Measurements from ENCODE around the gene YJEFN3. TPM values are rescaled to one million over a fixed set of nuclear protein-coding genes. Genes with fewer than 3 reads are reported as not detected.

Gene YJEFN3
- total and polyA plus RNA-seq, 10 of the 15 experiments (the other 5 are each of a cell fraction or from before 2014, with no cell fraction given) = 0.05 to 6.9 (median 3.5) TPM

GRCh38 chr19:19543640-19544039 lies 14.9 kb downstream of the YJEFN3 start (continued):
- TF ChIP-seq RELA (IDR thresholded peaks at IDR 0.05; ENCODE audit: borderline replicate concordance, partially characterized antibody) = no peak
- no peak for TF ChIP-seq HCFC1 (IDR thresholded peaks at IDR 0.05; ENCODE audit: low read length)
- TF ChIP-seq MEF2B (IDR thresholded peaks at IDR 0.05; ENCODE audit: partially characterized antibody, poor library complexity, severe bottlenecking) = no peak
- no peak for TF ChIP-seq STAT3 (IDR thresholded peaks at IDR 0.05; ENCODE audit: low read depth, low read length)

DNA sequence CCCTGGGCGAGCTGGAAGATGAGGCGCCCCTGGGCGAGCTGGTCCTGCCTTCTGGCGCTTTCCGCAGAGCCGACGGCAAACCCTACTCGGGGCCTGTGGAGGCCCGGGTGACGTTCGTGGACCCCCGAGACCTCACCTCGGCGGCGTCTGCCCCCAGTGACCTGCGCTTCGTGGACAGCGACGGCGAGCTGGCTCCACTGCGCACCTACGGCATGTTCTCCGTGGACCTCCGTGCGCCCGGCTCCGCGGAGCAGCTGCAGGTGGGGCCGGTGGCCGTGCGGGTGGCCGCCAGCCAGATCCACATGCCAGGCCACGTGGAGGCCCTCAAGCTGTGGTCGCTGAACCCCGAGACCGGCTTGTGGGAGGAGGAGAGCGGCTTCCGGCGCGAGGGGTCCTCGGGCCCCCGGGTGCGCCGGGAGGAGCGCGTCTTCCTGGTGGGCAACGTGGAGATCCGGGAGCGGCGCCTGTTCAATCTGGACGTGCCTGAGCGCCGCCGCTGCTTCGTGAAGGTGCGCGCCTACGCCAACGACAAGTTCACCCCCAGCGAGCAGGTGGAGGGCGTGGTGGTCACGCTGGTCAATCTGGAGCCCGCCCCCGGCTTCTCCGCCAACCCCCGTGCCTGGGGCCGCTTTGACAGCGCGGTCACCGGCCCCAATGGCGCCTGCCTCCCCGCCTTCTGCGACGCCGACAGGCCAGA lies 15.7 kb downstream of the YJEFN3 start:
- H3K27me3 ChIP-seq (replicated peaks in 1 of 2; ENCODE audit: control insufficient read depth in 2 of 2, insufficient read depth in 2 of 2, low read length in 1 of 2) = no peaks in the 10 kb centered on the region
- in situ Hi-C loops (cut with MboI) (loop anchor here (25.0 kb wide), 4 partner anchors 868 to 1493 kb away; partner anchors contain the start of genes ZNF66 and ZNF737), intact Hi-C loops (cut with micrococcal nuclease; ENCODE audit: unreplicated experiment) (no loop called here)
- no peaks in the 10 kb centered on the region for H3K79me2 ChIP-seq (ENCODE audit: control insufficient read depth, insufficient read depth, low read length)
- no peak overlapping the region for H3K9ac ChIP-seq (ENCODE audit: control insufficient read depth, insufficient read depth, low read length)
- H3K27ac ChIP-seq (ENCODE audit: control insufficient read depth, insufficient read depth) = no peak overlapping the region
- DNase-seq (ENCODE audit: low read depth, low spot score) (no peak), ATAC-seq (no peak), FAIRE-seq (no peak)
- H3K9me3 ChIP-seq (replicated peaks; ENCODE audit: control insufficient read depth, insufficient read depth, low read length) = no peaks in the 10 kb centered on the region; the same call in 2 of the 3 replicates
- CTCF ChIA-PET = interaction anchor here (1.6 kb wide), 1 partner anchor 10 kb away, joined by 5 read pairs; no protein-coding TSS in a partner anchor
- H4K20me1 ChIP-seq (ENCODE audit: control insufficient read depth, insufficient read depth) = no peaks in the 10 kb centered on the region
- H3K4me2 ChIP-seq (ENCODE audit: control insufficient read depth, insufficient read depth) = no peak overlapping the region
- no peak overlapping the region for H2AFZ ChIP-seq (ENCODE audit: control insufficient read depth, low read depth, low read length)
- RAD21 ChIA-PET (ENCODE audit: unreplicated experiment) = no interaction called here
- no peaks in the 10 kb centered on the region for H3K36me3 ChIP-seq (ENCODE audit: control insufficient read depth in 2 of 2, insufficient read depth in 2 of 2, low read length in 1 of 2)
- SMC1A ChIA-PET (ENCODE audit: uncharacterized antibody, unreplicated experiment) = no interaction called here
- POLR2A ChIA-PET = interaction anchor here (1.0 kb wide), 1 partner anchor 8 kb away, joined by 3 read pairs; no protein-coding TSS in a partner anchor
- WGBS (ENCODE audit: insufficient coverage, insufficient replicate concordance, low lambda C conversion rate, missing lambda C conversion rate) = 88% methylated on average over 67 of the region's 75 CpGs
- H3K4me3 ChIP-seq = no peak overlapping the region
- peaks cover 3% of the 10 kb centered on the region for H3K4me1 ChIP-seq (ENCODE audit: control insufficient read depth, insufficient read depth, low read length)
- BruUV-seq (replicated peaks) = no TSS peak
- TF ChIP-seq IRF5 (IDR thresholded peaks at IDR 0.05; ENCODE audit: borderline replicate concordance) (no peak), BHLHE40 (IDR thresholded peaks at IDR 0.05; ENCODE audit: borderline replicate concordance in 1 of 2, low read depth in 2 of 2, low read length in 1 of 2) (no peak), CUX1 (IDR thresholded peaks at IDR 0.05; ENCODE audit: insufficient replicate concordance, low read depth, low read length) (no peak), RB1 (IDR thresholded peaks at IDR 0.05; ENCODE audit: borderline replicate concordance) (no peak)
- TF ChIP-seq, protein P1, sequence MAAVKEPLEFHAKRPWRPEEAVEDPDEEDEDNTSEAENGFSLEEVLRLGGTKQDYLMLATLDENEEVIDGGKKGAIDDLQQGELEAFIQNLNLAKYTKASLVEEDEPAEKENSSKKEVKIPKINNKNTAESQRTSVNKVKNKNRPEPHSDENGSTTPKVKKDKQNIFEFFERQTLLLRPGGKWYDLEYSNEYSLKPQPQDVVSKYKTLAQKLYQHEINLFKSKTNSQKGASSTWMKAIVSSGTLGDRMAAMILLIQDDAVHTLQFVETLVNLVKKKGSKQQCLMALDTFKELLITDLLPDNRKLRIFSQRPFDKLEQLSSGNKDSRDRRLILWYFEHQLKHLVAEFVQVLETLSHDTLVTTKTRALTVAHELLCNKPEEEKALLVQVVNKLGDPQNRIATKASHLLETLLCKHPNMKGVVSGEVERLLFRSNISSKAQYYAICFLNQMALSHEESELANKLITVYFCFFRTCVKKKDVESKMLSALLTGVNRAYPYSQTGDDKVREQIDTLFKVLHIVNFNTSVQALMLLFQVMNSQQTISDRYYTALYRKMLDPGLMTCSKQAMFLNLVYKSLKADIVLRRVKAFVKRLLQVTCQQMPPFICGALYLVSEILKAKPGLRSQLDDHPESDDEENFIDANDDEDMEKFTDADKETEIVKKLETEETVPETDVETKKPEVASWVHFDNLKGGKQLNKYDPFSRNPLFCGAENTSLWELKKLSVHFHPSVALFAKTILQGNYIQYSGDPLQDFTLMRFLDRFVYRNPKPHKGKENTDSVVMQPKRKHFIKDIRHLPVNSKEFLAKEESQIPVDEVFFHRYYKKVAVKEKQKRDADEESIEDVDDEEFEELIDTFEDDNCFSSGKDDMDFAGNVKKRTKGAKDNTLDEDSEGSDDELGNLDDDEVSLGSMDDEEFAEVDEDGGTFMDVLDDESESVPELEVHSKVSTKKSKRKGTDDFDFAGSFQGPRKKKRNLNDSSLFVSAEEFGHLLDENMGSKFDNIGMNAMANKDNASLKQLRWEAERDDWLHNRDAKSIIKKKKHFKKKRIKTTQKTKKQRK (IDR thresholded peaks at IDR 0.05; ENCODE audit: low read depth, low read length) = no peak

Data from GM12878 (cell line).